GM19238 (cell line): ENCODE measurements around the gene CTIF.
"Not testable (repeated sequence)": the region's sequence is repeated elsewhere in the genome, so short reads cannot be mapped to it uniquely, and the experiment has no call there.

Experiments used
- DNase-seq: peaks from one replicate; pipeline ENCODE4 v3.0.0; 2011; ENCODE audit warnings: low spot score; ENCODE audit not compliant: insufficient read length

CTIF gene

GRCh38 chr18:48538531-48539405, at the start of gene CTIF:
Gene CTIF (plus strand): TSS chr18:48539031. CDS start chr18:48619566, 80,535 bp downstream.
- DNase-seq: peak; percentile 83

GRCh38 chr18:48490641-48491293, 48.1 kb upstream of the CTIF start:
- no peak for DNase-seq

- no peak for DNase-seq
These were observed 46.0 kb upstream of the CTIF start for GRCh38 chr18:48492880-48493279.

GRCh38 chr18:48493434-48494230, 45.2 kb upstream of the CTIF start:
- no peak for DNase-seq

GRCh38 chr18:48497863-48498262, 41.0 kb upstream of the CTIF start:
- no peak for DNase-seq

GRCh38 chr18:48500517-48500916, 38.3 kb upstream of the CTIF start:
- no peak for DNase-seq

GRCh38 chr18:48502906-48503305, 35.9 kb upstream of the CTIF start:
- DNase-seq: no peak

- DNase-seq: no peak
These were observed 34.0 kb upstream of the CTIF start for GRCh38 chr18:48504819-48505218.

- not testable (repeated sequence) for DNase-seq
These were observed 31.8 kb upstream of the CTIF start for GRCh38 chr18:48506983-48507568.

- DNase-seq: not testable (repeated sequence)
These were observed 26.3 kb upstream of the CTIF start for GRCh38 chr18:48512498-48512897.

- no peak for DNase-seq
These were observed 24.0 kb upstream of the CTIF start for GRCh38 chr18:48514786-48515185.

GRCh38 chr18:48517048-48517447, 21.8 kb upstream of the CTIF start:
- no peak for DNase-seq

GRCh38 chr18:48519431-48520100, 19.3 kb upstream of the CTIF start:
- DNase-seq: no peak

- DNase-seq: no peak
These were observed 17.1 kb upstream of the CTIF start for GRCh38 chr18:48521723-48522122.

GRCh38 chr18:48525671-48526070, 13.2 kb upstream of the CTIF start:
- DNase-seq: no peak

- no peak for DNase-seq
These were observed 11.4 kb upstream of the CTIF start for GRCh38 chr18:48527461-48527860.

- no peak for DNase-seq
These were observed 10.0 kb upstream of the CTIF start for GRCh38 chr18:48528861-48529260.

GRCh38 chr18:48529796-48530195, 9.0 kb upstream of the CTIF start:
- DNase-seq: no peak

- DNase-seq: no peak
These were observed 8.3 kb upstream of the CTIF start for GRCh38 chr18:48530399-48531081.

GRCh38 chr18:48531082-48531403, 7.8 kb upstream of the CTIF start:
- no peak for DNase-seq

- DNase-seq: no peak
These were observed 6.9 kb upstream of the CTIF start for GRCh38 chr18:48531908-48532307.
